Adrenal gland (tissue), 12 donors: Measurements from ENCODE around the gene DCHS1. TPM values are rescaled to one million over a fixed set of nuclear protein-coding genes. Genes with fewer than 3 reads are reported as not detected.
A peak's percentile ranks its signal among the peaks of the same experiment; 100 is the strongest.

Experiments used
- DNase-seq, 7 donors: peaks; one replicate each; pipeline ENCODE4 v3.0.0-alpha.2; 2019 to 2020
- H3K27ac ChIP-seq, 5 donors: fragments of 200-600 bp; sonication (generic) in 4 of 5; 1 replicate in 3 of 5; 2 replicates in 2 of 5; pipeline versions ENCODE4 v1.5.1 to v1.8.0; 2016 to 2020; ENCODE audit warnings: mild to moderate bottlenecking in 1 of 5
- H3K27me3 ChIP-seq: fragments of 200-600 bp; 2 replicates; pipeline ENCODE4 v1.8.0; 2021
- H3K36me3 ChIP-seq, 2 donors: fragments of 200-600 bp; replicated peaks in 1 of 2; 1 replicate in 1 of 2; 2 replicates in 1 of 2; pipeline versions ENCODE4 v1.5.1 to v1.8.0; 2018 to 2022
- H3K4me1 ChIP-seq, 2 donors: fragments of 200-600 bp; replicated peaks in 1 of 2; 1 replicate in 1 of 2; 2 replicates in 1 of 2; pipeline versions ENCODE4 v1.5.1 to v1.8.0; 2018 to 2021
- H3K4me3 ChIP-seq, 4 donors: fragments of 200-600 bp; sonication (generic) in 3 of 4; one replicate each; pipeline ENCODE4 v1.5.1; 2016 to 2018
- H3K9me3 ChIP-seq, 3 donors: fragments of 200-600 bp; sonication (generic) in 1 of 3; replicated peaks in 1 of 3; 1 replicate in 2 of 3; 2 replicates in 1 of 3; pipeline versions ENCODE4 v1.5.1 to v1.8.0; 2016 to 2021
- CTCF ChIP-seq, 6 experiments: fragments of 450-650 bp in 4 of 6; fragments of 200-600 bp in 2 of 6; sonication (generic) in 1 of 6; IDR thresholded peaks; 1 replicate in 5 of 6; 2 replicates in 1 of 6; pipeline versions ENCODE4 v1.5.1 to v1.8.0; 2016 to 2021; ENCODE audit warnings: antibody characterized with exemption in 6 of 6, mild to moderate bottlenecking in 2 of 6, moderate library complexity in 1 of 6
- POLR2A ChIP-seq, 2 donors: fragments of 450-650 bp; IDR thresholded peaks; one replicate each; pipeline ENCODE4 v1.6.1; 2017; ENCODE audit warnings: antibody characterized with exemption in 2 of 2, mild to moderate bottlenecking in 2 of 2, moderate library complexity in 1 of 2
- WGBS, 4 donors: extraction: QIAGEN DNeasy Blood & Tissue Kit in 2 of 4; methylation state at CpG; one replicate each; pipeline versions ENCODE4 v1.1.5 to v1.1.7; 2013 to 2017; 5-methylcytosine and 5-hydroxymethylcytosine counted together
- intact Hi-C, 2 donors: fragments of 100-400 bp; cut with DNase I; formaldehyde crosslinking; loops; one replicate each; pipeline versions ENCODE4 v1.14.1 to v1.15.0; 2022 to 2023
- polyA plus RNA-seq, 3 donors: library from polyadenylated mRNA; stranded (reverse); fragments of 200-250 nt in 2 of 3; fragments of 350-450 nt in 1 of 3; fragmentation: Illumina TruSeq in 1 of 3; extraction: RNeasy Lipid Tissue Mini Kit (QIAGEN cat#74804) in 1 of 3; gene quantifications; one replicate each; pipeline ENCODE4 v1.2.3, GENCODE V29; 2013 to 2014
- total RNA-seq, 9 donors: library from RNA; depleted of rRNA in 4 of 9; stranded (reverse); fragments of >200 nt in 4 of 9; fragments of 120-200 nt in 1 of 9; fragmentation: NEBNext Ultra II Directional in 1 of 9; extraction: Animal tissue kit (Norgen Biotek cat#: 25700) in 1 of 9; gene quantifications; one replicate each; pipeline versions ENCODE4 v1.1.0 to v1.2.4, GENCODE V29; 2013 to 2023
- donor health status: healthy with polysubstance abuse.
- donor health status: Bipolar disorder and iron deficiency.
- donor health status: DM: yes; HTN: yes; CAD: no.
- donor health status: DM: no; HTN: no; CAD: no.
- donor health status: DM: no; HTN: no; CAD: no.
- donor health status: DM: yes; HTN: yes; CAD: no.

The DCHS1 gene
- total and polyA plus RNA-seq, 12 donors = 1.3 to 15.3 (median 11.3) TPM

- peak within 1 kb of the TSS; percentile 27 to 99 (median 90) for H3K27ac ChIP-seq
- 0 to 2% (median 0%) methylated on average over 12 to 16 of the region's 16 CpGs for WGBS, 4 donors
- TF ChIP-seq CTCF (IDR thresholded peaks at IDR 0.05) (no peak), POLR2A (IDR thresholded peaks at IDR 0.05) (peak in 1 of 2 donors; percentile 90)
- no peaks in the 10 kb centered on the region for H3K27me3 ChIP-seq
- no peaks in the 10 kb centered on the region for H3K9me3 ChIP-seq
- intact Hi-C loops = no loop called here
- H3K4me3 ChIP-seq = peak within 1 kb of the TSS; percentile 2 to 65 (median 57)
- H3K4me1 ChIP-seq = peaks cover 6 to 19% of the 10 kb centered on the region in 2 donors
- H3K36me3 ChIP-seq = peaks cover 0 to 24% of the 10 kb centered on the region in 2 donors
- DNase-seq = peak; percentile 94 to 98 (median 95)
These were observed 36.4 kb downstream of the DCHS1 start, which contains the start of gene TPP1 for GRCh38 chr11:6619004-6619745. TSS of gene TPP1 (minus strand) at chr11:6619422. CDS start at chr11:6619400, 22 bp downstream.

GRCh38 chr11:6618117-6619003 lies 37.2 kb downstream of the DCHS1 start:
- H3K4me3 ChIP-seq = peak overlapping the region; percentile 2 to 65 (median 57)
- WGBS, 4 donors = 5 to 8% (median 6%) methylated on average over 13 to 15 of the region's 15 CpGs
- intact Hi-C loops = no loop called here
- peaks cover 6 to 21% of the 10 kb centered on the region in 2 donors for H3K4me1 ChIP-seq
- no peaks in the 10 kb centered on the region for H3K27me3 ChIP-seq
- TF ChIP-seq CTCF (IDR thresholded peaks at IDR 0.05) = no peak
- peak in 1 of 2 donors; percentile 83 for TF ChIP-seq POLR2A (IDR thresholded peaks at IDR 0.05)
- peak overlapping the region; percentile 27 to 99 (median 90) for H3K27ac ChIP-seq
- H3K9me3 ChIP-seq = no peaks in the 10 kb centered on the region
- peaks cover 0 to 24% of the 10 kb centered on the region in 2 donors for H3K36me3 ChIP-seq
- DNase-seq = peak; percentile 71 to 89 (median 86)

- Histone ChIP-seq H3K4me3 (peak overlapping the region in 1 of 4 donors; percentile 64), H3K4me1 (peaks cover 15 to 31% of the 10 kb centered on the region in 2 donors), H3K36me3 (peaks cover 0 to 24% of the 10 kb centered on the region in 2 donors), H3K27ac (peak overlapping the region in 4 of 5 donors; percentile 78 to 99 (median 92)), H3K27me3 (no peaks in the 10 kb centered on the region), H3K9me3 (no peaks in the 10 kb centered on the region)
- intact Hi-C loops = no loop called here
- TF ChIP-seq CTCF (IDR thresholded peaks at IDR 0.05) (no peak), POLR2A (IDR thresholded peaks at IDR 0.05) (no peak)
- WGBS, 4 donors = 66 to 86% (median 69%) methylated on average over 5 of the region's 5 CpGs
- peak in 1 of 7 donors; percentile 54 for DNase-seq
These were observed 38.3 kb downstream of the DCHS1 start for GRCh38 chr11:6617315-6617781.
